ENCODE data around the gene PRLH.
"Not testable (repeated sequence)": the region's sequence is repeated elsewhere in the genome, so short reads cannot be mapped to it uniquely, and the experiment has no call there.

Gene PRLH

DNA sequence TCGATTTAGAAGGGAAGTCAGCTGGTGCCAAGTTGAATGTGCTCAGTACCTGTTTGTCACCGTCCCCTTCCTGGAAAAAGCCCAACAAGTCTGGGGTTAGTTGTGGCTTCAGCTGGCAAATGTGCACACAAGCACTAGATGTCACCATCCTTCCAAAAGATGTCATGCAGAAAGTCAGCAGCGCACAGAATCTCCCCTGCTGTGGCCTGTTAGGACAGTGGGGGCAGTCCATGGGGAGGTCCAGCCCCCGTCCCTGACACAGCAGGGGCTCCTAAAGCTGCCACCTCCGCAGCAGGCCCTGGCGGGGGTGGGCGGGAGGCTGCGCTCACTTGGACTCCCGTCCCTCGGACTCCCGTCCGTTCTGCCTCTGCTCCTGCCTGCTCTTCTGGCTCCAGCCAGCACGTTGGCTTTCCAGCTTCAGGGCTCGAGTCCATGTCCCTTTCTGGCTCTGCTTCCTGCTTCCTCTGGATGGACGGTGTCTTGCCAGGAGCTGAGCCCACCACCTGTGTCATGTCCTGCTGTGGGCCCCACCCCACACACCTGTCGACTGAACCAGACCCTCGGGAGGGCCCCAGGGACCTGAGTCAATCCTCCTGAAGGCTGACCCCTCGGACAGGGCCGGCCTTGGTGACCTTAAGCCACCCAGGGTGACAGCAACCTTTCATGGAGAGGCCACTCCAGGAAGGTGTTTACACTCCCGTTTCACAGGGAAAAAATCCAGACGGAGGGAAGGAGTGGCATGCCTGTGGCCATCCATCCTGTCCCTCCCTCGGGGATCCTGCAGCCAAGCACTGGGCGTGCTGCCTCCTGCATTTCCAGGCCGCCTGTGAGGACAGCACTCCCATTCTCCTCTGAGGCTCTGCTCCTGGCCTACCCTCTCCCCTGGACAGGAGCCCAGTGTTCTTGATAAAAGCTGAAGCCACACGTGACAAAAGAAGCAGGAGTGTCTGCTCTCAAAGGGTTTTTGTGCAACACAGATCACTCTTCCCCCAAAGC, 15.7 kb downstream of the PRLH start:
- DNase-seq (ENCODE audit: low spot score) (no peak), FAIRE-seq (no peak)

DNA sequence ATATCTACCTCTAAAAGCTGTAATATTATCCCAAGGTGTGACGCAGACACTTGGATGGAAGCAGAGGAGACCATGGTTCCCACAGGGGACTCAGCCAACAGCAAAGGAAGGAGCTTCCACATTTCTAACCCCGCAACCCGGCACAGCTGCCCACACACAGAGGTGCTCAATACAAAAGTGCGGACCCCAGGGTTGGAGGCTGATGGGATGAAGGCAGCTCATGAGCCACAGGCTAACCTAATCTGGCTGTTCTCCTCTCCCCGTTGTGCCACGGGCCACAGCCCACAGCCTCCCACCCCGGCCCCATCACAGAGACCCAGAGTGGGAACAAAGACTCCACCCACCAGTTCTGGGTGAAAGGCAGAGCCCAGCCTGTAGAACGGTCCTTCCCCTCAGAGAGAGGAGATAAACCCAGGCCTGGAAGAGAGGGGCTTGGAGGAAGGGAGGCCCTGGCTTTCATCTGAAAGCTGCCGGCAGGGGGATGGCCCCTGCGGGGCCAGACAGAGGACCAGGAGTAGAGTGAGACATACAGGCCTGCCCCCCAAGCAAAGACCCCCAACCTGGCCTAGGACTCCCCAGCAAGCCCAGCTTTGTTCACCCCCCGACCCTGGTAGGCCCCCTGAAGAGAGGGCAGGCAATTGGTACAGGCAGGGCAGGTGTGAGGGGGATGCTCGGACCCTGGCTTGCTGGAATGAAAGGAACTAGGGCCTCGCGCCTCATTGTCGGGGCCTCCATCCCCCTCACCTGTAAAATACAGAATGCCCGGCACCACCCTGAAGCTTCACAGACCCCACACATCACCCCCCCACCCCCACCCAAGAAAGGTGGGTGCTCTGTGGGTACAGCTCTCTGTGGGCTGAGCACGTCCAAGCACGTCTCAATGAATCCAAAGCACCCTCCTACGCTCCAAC, 17.3 kb downstream of the PRLH start:
- DNase-seq (ENCODE audit: low spot score) (no peak), FAIRE-seq (no peak)

DNA sequence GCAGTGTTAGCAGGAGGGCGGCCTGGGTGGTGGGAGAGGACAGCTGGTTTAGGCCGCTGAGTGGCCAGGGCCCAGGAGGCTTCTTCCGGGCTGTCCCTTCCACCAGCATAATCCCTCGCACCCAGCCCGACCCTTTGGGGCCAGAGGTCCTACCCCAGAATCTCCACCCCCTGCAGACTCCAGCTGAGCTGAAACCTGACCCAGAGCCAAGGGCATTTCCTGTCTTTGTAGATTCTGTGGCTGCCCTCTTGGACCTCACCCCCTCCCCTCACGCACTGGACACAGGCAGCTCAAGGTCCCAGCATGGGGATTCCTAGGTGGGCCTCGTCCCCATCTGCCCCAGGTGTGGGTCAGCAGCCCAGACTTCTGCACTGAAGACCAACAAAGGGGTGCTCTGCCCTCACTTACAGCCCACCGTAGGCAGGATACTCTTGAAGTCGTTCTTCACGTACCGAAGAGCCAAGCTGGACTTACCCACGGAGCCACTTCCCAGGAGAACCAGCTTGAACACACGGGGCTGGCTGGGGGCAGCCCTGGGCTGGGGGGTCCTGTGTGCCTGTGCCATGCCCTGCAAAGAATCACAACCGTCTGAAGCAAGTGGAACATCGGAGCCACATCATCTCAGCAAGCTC, 19.3 kb downstream of the PRLH start:
- FAIRE-seq (no peak), DNase-seq (ENCODE audit: low spot score) (no peak)

DNA sequence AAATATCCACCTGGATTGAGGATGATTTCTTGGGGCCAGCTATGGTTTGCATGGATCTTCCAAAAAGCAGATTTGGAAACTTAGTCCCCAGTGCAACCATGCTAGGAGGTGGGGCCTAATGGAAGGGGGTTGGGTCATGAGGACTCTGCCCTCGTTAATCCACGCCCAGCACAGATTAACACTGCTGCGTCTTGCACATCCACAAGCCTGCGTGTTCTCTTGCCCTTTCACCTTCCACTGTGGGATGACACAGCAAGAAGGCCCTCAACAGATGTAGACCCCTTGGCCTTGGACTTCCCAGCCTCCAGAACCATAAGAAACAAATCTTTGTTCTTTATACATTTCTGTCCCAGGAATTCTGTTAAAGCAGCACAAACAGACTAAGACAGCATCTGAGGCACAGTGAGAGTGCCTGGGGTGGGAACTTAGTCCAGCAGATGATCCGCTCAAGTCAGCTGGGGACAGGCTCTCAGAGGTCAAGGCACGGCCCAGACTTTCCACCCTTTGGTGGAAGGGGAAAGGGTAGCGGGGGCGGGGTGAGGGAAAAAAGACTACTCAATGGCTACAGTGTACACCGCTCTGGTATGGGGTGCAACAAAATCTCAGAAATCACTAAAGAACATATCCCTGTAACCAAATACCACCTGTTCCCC, 21.8 kb downstream of the PRLH start:
- no peak for DNase-seq (ENCODE audit: low spot score)
- FAIRE-seq = no peak

GRCh38 chr2:237590272-237591140, 24.1 kb downstream of the PRLH start, which contains the start of gene RAB17:
TSS of gene RAB17 (minus strand) at chr2:237590734. CDS start at chr2:237586154, 4,580 bp downstream.
- FAIRE-seq = no peak
- peak; percentile 54 for DNase-seq (ENCODE audit: low spot score)

DNA sequence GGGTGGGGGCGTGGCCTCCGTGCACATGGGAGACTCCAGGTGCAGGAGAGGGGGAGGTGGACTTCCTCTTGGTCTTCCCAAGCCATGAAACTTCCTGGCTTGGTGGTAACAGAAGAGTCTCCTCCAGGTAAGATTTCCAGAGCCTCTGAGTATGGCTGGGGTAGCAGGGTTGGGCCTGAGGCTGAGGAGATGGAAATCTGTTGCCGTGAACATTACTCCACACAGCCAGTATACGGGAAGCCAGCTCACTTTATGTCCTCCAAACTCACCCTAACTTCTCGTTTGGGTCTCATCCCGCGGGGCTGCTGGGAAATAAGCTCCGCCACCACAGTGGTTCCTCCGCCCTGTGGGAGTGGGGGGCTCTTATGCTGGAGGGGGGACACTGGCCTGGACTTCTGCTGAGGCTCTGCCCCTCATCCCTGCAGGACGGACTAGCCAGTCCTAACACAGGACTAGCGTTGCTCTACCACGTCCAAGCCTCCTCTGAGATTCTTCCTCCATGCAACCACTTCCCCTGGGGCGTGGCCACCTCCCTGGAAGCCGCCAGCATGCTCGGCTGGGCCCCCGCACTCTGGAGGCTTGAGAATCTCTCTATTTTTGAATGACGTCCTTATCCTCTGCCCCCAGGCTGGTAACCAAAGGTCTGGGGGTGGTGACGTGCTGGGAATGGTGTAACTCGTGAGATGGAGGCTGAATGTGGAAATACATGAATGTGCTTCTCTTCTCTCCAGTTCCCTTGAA, 24.9 kb downstream of the PRLH start:
- FAIRE-seq (no peak), DNase-seq (ENCODE audit: low spot score) (no peak)

GRCh38 chr2:237592425-237592980, 26.1 kb downstream of the PRLH start:
- FAIRE-seq (no peak), DNase-seq (ENCODE audit: low spot score) (no peak)

DNA sequence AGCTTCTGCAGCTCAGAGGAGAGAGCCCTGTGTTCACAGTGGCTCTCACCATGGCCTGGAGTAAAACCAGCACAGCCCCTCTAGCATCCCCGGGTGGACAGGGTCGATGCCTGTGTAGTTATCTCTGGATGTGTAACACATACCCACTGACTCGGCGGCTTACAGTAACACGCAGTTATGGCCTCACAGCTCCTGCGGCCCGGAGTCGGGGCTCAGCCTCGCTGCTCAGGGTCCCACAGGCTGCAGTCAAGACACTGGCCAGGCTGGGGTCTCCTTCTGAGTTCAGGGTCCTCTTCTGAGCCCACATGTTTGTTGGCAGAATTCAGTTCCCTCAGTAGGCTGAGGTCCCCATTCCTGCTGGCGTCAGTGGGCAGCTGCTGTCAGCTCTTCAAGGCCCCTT, 26.7 kb downstream of the PRLH start:
- FAIRE-seq = no peak

GRCh38 chr2:237593596-237594320, 27.4 kb downstream of the PRLH start:
- DNase-seq (ENCODE audit: low spot score) = no peak

More for the DNA sequence above, 26.7 kb downstream of the PRLH start:
- DNase-seq (ENCODE audit: low spot score) = no peak

GRCh38 chr2:237594514-237594871, 28.1 kb downstream of the PRLH start:
- FAIRE-seq = no peak
- DNase-seq (ENCODE audit: low spot score) = no peak

More at GRCh38 chr2:237593596-237594320, 27.4 kb downstream of the PRLH start:
- no peak for FAIRE-seq

GRCh38 chr2:237595829-237596519, 29.6 kb downstream of the PRLH start:
- FAIRE-seq; DNase-seq (ENCODE audit: low spot score): not testable (repeated sequence)

- FAIRE-seq (no peak), DNase-seq (ENCODE audit: low spot score) (no peak)
Measured at GRCh38 chr2:237596520-237597195, 30.3 kb downstream of the PRLH start.

DNA sequence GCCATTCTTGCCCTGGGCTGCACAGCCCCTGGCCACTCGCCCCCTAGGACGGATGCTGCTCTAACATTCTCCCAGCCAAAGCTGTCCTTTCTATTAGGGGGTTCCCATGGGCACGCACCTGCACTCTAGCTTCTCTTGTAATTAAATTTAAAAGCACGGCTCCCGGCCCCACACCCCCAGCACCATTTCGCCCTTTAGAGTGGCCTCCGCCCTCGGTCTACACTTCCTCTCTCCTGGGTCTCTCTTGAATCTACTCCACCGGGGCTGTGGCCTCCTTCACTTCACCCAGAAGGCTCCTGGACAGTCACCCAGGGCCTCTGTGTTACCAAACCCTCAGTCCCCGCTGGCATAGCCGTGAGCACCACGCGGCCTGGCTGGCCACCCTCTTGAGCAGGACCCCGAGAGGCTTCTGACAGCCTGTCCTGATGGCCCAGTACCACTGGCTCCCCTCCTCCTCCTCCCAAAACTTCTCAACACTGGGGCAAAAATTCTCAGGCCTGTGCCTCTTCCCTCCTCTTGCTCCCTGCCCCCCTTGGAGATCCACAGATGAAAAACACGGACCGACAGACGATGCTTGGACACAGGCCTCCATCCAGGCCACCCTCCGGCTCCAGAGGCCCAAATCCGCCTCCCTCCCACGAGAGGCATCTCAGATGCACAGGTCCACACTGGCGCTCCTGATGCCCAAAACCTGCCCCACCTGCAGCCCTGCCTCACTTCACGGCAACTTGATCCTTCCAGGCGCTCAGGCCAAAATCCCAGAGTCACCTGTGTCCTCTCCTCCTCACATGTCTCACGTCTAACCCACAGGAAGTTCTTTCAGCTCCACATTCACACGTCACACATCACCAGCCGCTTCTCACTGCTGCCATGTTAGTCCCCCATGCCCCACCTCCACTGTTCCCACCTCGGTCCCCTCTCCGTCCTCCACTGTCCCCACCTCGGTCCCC, 31.1 kb downstream of the PRLH start:
- DNase-seq (ENCODE audit: low spot score) = no peak
- no peak for FAIRE-seq

DNA sequence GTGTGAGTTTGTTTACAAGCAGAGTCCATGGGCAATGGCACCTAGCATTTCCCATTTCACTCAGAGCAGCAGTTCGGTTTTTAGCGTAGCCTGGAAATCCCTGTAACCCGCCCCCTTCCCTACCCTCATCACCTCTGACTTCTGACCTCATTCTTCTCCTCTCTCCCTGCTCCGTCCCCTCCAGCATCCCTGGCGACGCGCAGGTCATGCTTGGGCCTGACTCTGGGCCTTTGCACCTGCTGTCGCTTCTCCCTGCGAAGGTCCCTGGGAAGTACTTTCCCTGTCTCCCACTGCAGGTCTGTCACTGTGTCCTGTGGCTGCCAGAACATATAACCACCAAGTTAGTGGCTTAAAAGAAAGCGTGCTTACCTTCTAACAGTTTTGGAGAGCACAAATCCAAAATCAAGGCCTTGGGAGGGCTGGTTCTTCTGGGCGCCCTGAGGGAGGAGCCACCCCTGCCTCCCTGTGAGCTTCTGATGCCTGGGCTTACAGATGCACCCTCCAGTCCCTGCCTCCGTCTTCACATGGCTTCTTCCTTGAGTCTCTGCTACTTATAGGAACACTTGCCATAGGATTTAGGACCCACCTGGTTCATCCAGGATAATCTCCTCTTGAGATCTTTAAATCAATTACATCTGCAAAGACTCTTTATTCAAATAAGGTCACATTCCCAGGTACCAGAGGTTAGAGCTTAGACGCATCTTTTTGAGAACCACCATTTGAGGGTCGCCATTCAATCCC, 32.3 kb downstream of the PRLH start:
- FAIRE-seq = no peak
- no peak for DNase-seq (ENCODE audit: low spot score)

DNA sequence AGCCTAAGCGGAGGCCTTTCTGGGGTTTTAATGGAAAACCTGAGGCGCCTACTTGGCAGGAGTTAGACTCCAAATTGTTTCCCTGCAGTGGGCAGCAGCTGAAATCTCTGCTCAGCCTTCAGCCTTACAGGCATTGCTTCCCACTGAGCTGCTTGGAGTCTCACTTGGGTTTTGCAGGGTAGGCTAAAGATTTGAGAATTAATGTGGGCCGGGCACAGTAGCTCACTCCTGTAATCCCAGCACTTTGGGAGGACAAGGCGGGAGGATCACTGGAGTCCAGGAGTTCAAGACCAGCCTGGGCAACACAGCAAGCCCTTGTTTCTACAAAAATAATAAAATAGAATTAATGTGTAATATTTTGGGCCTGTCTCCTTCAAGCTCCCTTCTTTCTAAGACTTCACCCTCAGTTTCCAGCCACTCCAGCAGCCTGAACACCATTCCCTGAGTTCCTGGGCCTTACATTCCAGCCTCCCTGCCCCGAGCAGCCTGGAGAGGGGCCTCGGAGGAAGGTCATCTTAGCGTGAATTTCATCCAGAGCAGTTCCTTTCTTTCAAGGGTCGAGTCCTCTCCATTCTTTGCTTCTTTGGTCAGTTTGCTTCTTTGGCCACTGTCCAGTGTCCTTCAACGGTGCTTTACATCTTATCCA, 33.2 kb downstream of the PRLH start:
- FAIRE-seq (no peak), DNase-seq (ENCODE audit: low spot score) (no peak)
